HEK293T (cell line): ENCODE results near the gene CDK5RAP2.

ENCODE experiments used
- CTCF ChIA-PET: fragments of 350-600 bp; formaldehyde crosslinking; extraction: SDS; loops from one replicate; lab custom pipeline; 2021; ENCODE audit warnings: antibody characterized with exemption, inconsistent platforms; lab: Yijun Ruan, JAX
- POLR2A ChIA-PET: fragments of 350-600 bp; formaldehyde crosslinking; extraction: SDS; loops from one replicate; lab custom pipeline; 2020; ENCODE audit warnings: antibody characterized with exemption, inconsistent platforms; lab: Yijun Ruan, JAX
- DNase-seq: peaks from one replicate; pipeline ENCODE4 v3.0.0; 2012; ENCODE audit warnings: mixed read lengths; ENCODE audit errors: extremely low spot score
- ARNT ChIP-seq: fragments of 450-650 bp; IDR thresholded peaks from 2 replicates; pipeline ENCODE4 v1.6.1; 2017; ENCODE audit warnings: mild to moderate bottlenecking
- BHLHE40 ChIP-seq: fragments of 450-650 bp; IDR thresholded peaks from 2 replicates; pipeline ENCODE4 v1.6.1; 2016; ENCODE audit warnings: mild to moderate bottlenecking, moderate library complexity, borderline replicate concordance
- CTBP1 ChIP-seq: fragments of 450-650 bp; IDR thresholded peaks from 2 replicates; pipeline ENCODE4 v1.6.1; 2016; ENCODE audit warnings: borderline replicate concordance
- ELF4 ChIP-seq: fragments of 450-650 bp; IDR thresholded peaks from 2 replicates; pipeline ENCODE4 v1.6.1; 2017; ENCODE audit warnings: antibody characterized with exemption
- FOXA1 ChIP-seq: fragments of 450-650 bp; IDR thresholded peaks from 2 replicates; pipeline ENCODE4 v1.6.1; 2016; ENCODE audit warnings: mild to moderate bottlenecking
- FOXK2 ChIP-seq: fragments of 450-650 bp; IDR thresholded peaks from 2 replicates; pipeline ENCODE4 v1.6.1; 2016; ENCODE audit warnings: mild to moderate bottlenecking
- FOXM1 ChIP-seq: fragments of 450-650 bp; IDR thresholded peaks from 2 replicates; pipeline ENCODE4 v1.6.1; 2017; ENCODE audit warnings: mild to moderate bottlenecking, borderline replicate concordance
- HDGF ChIP-seq: fragments of 450-650 bp; IDR thresholded peaks from 2 replicates; pipeline ENCODE4 v1.6.1; 2017; ENCODE audit warnings: antibody characterized with exemption, borderline replicate concordance
- L3MBTL2 ChIP-seq: fragments of 450-650 bp; conservative IDR thresholded peaks from 2 replicates; pipeline ENCODE4 v1.6.1; 2016; ENCODE audit warnings: mild to moderate bottlenecking
- LEF1 ChIP-seq: fragments of 450-650 bp; IDR thresholded peaks from 2 replicates; pipeline ENCODE4 v1.6.1; 2017; ENCODE audit warnings: mild to moderate bottlenecking, borderline replicate concordance
- NFRKB ChIP-seq: fragments of 450-650 bp; IDR thresholded peaks from 2 replicates; pipeline ENCODE4 v1.6.1; 2016; ENCODE audit warnings: mild to moderate bottlenecking, moderate library complexity
- SP1 ChIP-seq: fragments of 450-650 bp; IDR thresholded peaks from 2 replicates; pipeline ENCODE4 v1.6.1; 2017
- SUZ12 ChIP-seq: fragments of 450-650 bp; IDR thresholded peaks from 2 replicates; pipeline ENCODE4 v1.6.1; 2016; ENCODE audit warnings: mild to moderate bottlenecking
- TARDBP ChIP-seq: fragments of 450-650 bp; IDR thresholded peaks from 2 replicates; pipeline ENCODE4 v1.6.1; 2016
- ZNF384 ChIP-seq: fragments of 450-650 bp; IDR thresholded peaks from 2 replicates; pipeline ENCODE4 v1.6.1; 2016
- TF ChIP-seq, protein P1 (sequence below): fragments of 450-650 bp; IDR thresholded peaks from 2 replicates; pipeline ENCODE4 v1.6.1; 2016

Gene CDK5RAP2

DNA sequence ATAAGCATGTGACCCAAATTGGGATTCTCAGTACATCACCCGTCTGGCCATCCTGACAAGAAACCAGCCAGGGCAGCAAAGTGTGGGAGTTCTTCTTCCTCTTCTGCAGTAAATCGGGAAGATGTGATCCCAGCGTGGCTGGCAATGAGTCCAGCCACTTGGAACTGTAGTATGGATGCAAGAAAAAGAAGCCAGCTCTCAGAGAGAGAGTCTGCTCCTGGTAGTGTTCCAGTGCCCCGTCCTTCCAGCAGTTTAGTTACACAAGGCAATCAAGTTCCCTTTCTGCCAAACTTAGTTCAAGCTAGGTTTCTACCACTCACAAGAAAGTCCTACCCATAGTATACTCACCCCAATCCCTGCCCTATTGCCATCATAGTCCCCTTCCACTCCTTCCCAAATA is 65.6 kb downstream of the CDK5RAP2 start:
- no peak for TF ChIP-seq BHLHE40
- TF ChIP-seq TARDBP = no peak
- no peak for TF ChIP-seq FOXK2
- no peak for TF ChIP-seq ZNF384
- TF ChIP-seq FOXM1 = no peak
- no peak for TF ChIP-seq SUZ12
- TF ChIP-seq FOXA1 = no peak
- no peak for TF ChIP-seq ELF4
- TF ChIP-seq, protein P1, sequence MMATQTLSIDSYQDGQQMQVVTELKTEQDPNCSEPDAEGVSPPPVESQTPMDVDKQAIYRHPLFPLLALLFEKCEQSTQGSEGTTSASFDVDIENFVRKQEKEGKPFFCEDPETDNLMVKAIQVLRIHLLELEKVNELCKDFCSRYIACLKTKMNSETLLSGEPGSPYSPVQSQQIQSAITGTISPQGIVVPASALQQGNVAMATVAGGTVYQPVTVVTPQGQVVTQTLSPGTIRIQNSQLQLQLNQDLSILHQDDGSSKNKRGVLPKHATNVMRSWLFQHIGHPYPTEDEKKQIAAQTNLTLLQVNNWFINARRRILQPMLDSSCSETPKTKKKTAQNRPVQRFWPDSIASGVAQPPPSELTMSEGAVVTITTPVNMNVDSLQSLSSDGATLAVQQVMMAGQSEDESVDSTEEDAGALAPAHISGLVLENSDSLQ = no peak
- TF ChIP-seq NFRKB = no peak
- TF ChIP-seq SP1 = no peak
- TF ChIP-seq L3MBTL2 = no peak
- TF ChIP-seq ARNT = no peak
- no peak for TF ChIP-seq LEF1
- TF ChIP-seq CTBP1 = no peak
- no peak for TF ChIP-seq HDGF
- CTCF ChIA-PET = no interaction called here
- DNase-seq = no peak
- POLR2A ChIA-PET = no interaction called here

- ChIA-PET CTCF (no interaction called here), POLR2A (no interaction called here)
- no peak for DNase-seq
- no peak for TF ChIP-seq TARDBP
- TF ChIP-seq HDGF = no peak
- TF ChIP-seq BHLHE40 = no peak
- no peak for TF ChIP-seq FOXA1
- no peak for TF ChIP-seq SP1
- no peak for TF ChIP-seq ZNF384
- TF ChIP-seq FOXM1 = no peak
- TF ChIP-seq CTBP1 = no peak
- no peak for TF ChIP-seq SUZ12
- TF ChIP-seq NFRKB = no peak
- no peak for TF ChIP-seq FOXK2
- no peak for TF ChIP-seq ELF4
- no peak for TF ChIP-seq ARNT
- TF ChIP-seq LEF1 = no peak
- TF ChIP-seq L3MBTL2 = no peak
- TF ChIP-seq, protein P1 = no peak
These were observed 66.1 kb downstream of the CDK5RAP2 start for GRCh38 chr9:120513825-120514396.

DNA sequence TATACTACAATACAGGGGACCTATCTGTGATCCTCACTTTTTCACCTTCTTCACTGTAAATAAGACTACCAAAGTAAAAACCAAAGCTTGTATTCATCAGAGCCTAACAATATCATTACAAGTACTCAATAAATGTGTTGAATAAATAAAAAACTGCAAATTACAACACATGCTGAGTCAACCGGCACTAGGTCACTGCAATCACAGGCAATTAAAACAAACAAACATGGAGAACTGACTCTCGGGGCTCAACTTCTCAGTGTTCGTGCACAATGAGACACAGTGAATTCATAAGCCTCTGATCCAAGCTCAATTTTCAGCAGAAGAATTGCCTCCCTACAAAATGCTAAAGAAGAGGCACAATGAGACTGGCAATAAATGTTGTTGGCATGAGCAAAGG is 69.2 kb downstream of the CDK5RAP2 start:
- DNase-seq = no peak
- CTCF ChIA-PET = no interaction called here
- POLR2A ChIA-PET = no interaction called here
- TF ChIP-seq HDGF (no peak), FOXA1 (no peak), FOXM1 (no peak), ELF4 (no peak), ARNT (no peak), SUZ12 (no peak), CTBP1 (no peak), FOXK2 (no peak), LEF1 (no peak), BHLHE40 (no peak), L3MBTL2 (no peak), NFRKB (no peak), ZNF384 (no peak), TARDBP (no peak), SP1 (no peak)
- TF ChIP-seq, protein P1 = no peak

DNA sequence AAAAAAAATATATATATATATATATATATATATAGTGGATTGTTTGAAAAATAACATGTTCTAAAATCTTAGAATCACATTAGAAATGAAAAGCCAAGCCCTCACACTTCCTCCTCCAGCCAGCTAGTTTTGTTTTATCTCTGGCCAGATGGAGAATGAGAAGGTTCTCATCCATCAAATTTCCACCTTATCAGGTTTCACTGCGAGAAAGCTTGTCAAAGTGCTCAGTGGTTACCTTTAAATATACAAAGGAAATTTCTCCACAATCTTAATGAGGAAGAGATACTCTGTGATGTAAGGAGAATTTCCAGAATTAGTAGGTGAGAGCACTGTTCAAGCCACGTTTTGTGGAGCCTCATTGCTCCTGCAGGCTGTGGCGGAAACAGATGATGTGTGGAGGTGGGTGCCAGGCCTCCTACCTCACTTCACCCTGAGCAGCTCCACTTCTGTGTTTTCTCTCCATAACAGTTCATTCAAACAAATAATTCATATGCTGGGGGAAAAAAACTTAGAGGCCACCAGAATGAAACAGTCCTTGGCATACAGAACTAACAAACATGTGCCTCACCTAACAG is 71.9 kb downstream of the CDK5RAP2 start:
- CTCF ChIA-PET = no interaction called here
- TF ChIP-seq LEF1 = no peak
- TF ChIP-seq FOXA1 = no peak
- no peak for TF ChIP-seq HDGF
- TF ChIP-seq NFRKB = no peak
- no peak for TF ChIP-seq FOXM1
- TF ChIP-seq CTBP1 = no peak
- TF ChIP-seq, protein P1 = no peak
- no peak for TF ChIP-seq ARNT
- no peak for TF ChIP-seq ZNF384
- TF ChIP-seq L3MBTL2 = no peak
- TF ChIP-seq SUZ12 = no peak
- no peak for TF ChIP-seq ELF4
- TF ChIP-seq FOXK2 = no peak
- TF ChIP-seq TARDBP = no peak
- TF ChIP-seq SP1 = no peak
- TF ChIP-seq BHLHE40 = no peak
- DNase-seq = no peak
- POLR2A ChIA-PET = no interaction called here

DNA sequence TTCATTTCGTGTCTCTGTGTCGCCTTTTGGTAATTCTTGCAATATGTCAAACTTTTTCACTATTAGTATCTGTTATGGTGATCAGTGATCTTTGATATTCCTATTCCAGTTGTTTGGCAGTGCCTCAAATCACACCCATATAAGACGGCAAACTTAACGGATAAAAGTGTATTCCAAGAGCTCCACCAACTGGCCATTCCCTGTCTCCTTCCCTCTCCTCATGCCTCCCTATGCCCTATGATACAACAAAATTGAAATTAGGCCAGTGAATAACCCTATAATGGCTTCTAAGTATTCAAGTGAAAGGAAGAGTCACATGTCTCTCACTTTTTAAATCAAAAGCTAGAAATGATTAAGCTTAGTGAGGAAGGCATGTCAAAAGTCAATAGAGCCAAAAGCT is 74.8 kb downstream of the CDK5RAP2 start:
- ChIA-PET POLR2A (no interaction called here), CTCF (interaction anchor here (0.6 kb wide), 1 partner anchor 8 kb away, joined by 3 read pairs; no protein-coding TSS in a partner anchor)
- no peak for DNase-seq
- TF ChIP-seq HDGF = no peak
- no peak for TF ChIP-seq NFRKB
- TF ChIP-seq, protein P1 = no peak
- no peak for TF ChIP-seq TARDBP
- no peak for TF ChIP-seq FOXK2
- no peak for TF ChIP-seq BHLHE40
- TF ChIP-seq ZNF384 = no peak
- TF ChIP-seq FOXM1 = no peak
- no peak for TF ChIP-seq SUZ12
- no peak for TF ChIP-seq L3MBTL2
- no peak for TF ChIP-seq SP1
- no peak for TF ChIP-seq FOXA1
- TF ChIP-seq ARNT = no peak
- no peak for TF ChIP-seq CTBP1
- TF ChIP-seq LEF1 = no peak
- TF ChIP-seq ELF4 = no peak
